Activated T-cell treated with anti-CD3 and anti-CD28 coated beads, Interleukin-2, amount 50 U/mL, for 4 hours (primary cell): Measurements from ENCODE around the gene EIF4G3. TPM values are rescaled to one million over a fixed set of nuclear protein-coding genes. Genes with fewer than 3 reads are reported as not detected.
A peak's percentile ranks its signal among the peaks of the same experiment; 100 is the strongest.

Source experiments
- ATAC-seq, 2 donors: fragments of 200-7000 bp; cut with Tn5 transposase; one replicate each; pipeline ENCODE4 v1.10.0; 2021
- DNase-seq: peaks from one replicate; pipeline ENCODE4 v3.0.0-alpha.2; 2020
- H3K27me3 Mint-ChIP-seq: one replicate; pipeline ENCODE4 v1.8.0; 2021; ENCODE audit warnings: low read depth, mixed read lengths
- H3K36me3 Mint-ChIP-seq: one replicate; pipeline ENCODE4 v1.8.0; 2022; ENCODE audit warnings: mixed read lengths; ENCODE audit not compliant: insufficient read depth
- H3K4me1 Mint-ChIP-seq: one replicate; pipeline ENCODE4 v1.8.0; 2021; ENCODE audit warnings: low read depth, mixed read lengths
- H3K4me3 Mint-ChIP-seq: one replicate; pipeline ENCODE4 v1.8.0; 2021; ENCODE audit warnings: mild to moderate bottlenecking, moderate library complexity, mixed read lengths
- H3K9me3 Mint-ChIP-seq: one replicate; pipeline ENCODE4 v1.8.0; 2021; ENCODE audit warnings: mixed read lengths
- total RNA-seq, 3 donors: library from RNA; stranded (reverse); gene quantifications; one replicate each; pipeline ENCODE4 v1.2.1, GENCODE V29; 2021

Gene EIF4G3
- total RNA-seq, 3 donors from 2014 or later: 43.5 to 48.5 (median 46.1) TPM

DNA sequence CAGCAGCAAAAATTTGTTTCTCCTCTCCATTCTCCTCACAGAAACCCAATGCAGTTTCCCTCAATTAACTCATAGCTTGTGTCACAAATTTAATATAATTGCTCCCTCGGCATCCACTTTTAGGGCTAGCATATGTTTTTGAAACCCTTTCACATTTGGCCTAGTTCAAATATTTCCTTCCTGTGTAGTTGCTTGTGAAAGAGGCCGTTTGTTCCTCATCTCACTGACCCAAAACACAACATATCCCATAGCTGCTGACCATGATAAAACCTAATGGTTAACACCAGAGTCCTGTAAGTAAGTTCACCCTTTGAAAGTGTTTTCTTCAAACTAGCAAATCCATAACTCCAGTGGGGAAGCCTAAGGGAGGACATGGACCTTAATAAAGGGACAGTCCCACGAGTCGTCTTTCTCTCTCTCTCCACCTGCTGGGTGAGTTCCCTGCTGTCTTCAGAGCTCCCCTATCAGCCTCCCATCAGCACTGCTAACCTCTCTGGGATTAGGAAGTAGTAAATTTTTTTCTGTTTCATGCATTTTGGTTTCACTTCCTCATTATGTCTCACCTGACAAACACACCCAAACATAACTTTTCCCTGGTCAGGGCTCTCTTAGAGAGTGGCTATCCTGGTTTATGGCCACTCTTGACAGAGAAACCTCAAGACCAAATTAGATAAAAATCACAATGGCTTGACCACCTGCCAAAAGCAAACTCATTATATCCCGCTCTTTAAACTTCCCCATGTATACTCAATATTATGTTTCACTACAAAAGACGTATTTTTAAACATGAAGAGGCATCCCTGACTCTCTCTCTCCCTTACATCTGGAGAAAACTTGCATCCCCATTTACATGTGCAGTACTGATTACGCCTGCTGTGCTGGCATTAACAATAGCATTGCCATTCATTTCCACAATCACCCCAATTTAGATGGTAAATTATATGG is 211.9 kb downstream of the EIF4G3 start:
- no peaks in the 10 kb centered on the region for H3K9me3 Mint-ChIP-seq
- no peak for DNase-seq
- H3K27me3 Mint-ChIP-seq: no peaks in the 10 kb centered on the region
- H3K36me3 Mint-ChIP-seq: peaks cover 25% of the 10 kb centered on the region
- no peak overlapping the region for H3K4me3 Mint-ChIP-seq
- H3K4me1 Mint-ChIP-seq: peaks cover 10% of the 10 kb centered on the region
- no peak for ATAC-seq

DNA sequence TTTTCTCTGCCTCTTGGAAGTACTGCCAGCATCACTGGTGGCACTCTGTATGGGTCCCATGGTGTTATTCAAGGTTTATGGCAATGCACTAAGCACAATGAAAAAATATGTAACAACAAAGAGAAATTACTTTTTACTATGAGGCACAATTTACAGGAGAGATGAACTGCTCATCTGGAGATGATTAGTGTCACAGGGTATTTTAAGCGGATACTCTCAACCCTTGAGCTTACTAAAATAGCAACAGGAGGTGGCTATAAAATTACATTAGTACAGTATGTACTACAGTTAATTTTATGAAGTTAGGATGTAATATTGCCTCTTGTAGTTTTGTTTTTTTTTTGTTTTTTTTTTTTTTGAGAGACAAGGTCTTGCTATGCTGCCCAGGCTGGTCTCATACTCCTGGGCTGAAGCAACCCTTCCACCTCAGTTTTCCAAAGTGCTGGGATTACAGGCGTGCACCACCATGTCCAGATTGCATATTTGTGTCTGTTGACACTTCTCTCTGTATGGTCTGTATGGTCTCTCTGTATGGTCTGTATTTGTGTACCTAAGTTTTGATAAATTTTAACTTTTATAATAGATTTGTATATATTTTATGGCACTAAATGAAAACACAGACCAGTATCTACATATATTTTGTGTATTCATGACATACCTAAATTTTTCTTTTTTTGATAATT is 214.0 kb downstream of the EIF4G3 start:
- H3K4me3 Mint-ChIP-seq: no peak overlapping the region
- peaks cover 27% of the 10 kb centered on the region for H3K36me3 Mint-ChIP-seq
- no peak for DNase-seq
- ATAC-seq: no peak
- peaks cover 10% of the 10 kb centered on the region for H3K4me1 Mint-ChIP-seq
- H3K9me3 Mint-ChIP-seq: no peaks in the 10 kb centered on the region
- H3K27me3 Mint-ChIP-seq: no peaks in the 10 kb centered on the region

DNA sequence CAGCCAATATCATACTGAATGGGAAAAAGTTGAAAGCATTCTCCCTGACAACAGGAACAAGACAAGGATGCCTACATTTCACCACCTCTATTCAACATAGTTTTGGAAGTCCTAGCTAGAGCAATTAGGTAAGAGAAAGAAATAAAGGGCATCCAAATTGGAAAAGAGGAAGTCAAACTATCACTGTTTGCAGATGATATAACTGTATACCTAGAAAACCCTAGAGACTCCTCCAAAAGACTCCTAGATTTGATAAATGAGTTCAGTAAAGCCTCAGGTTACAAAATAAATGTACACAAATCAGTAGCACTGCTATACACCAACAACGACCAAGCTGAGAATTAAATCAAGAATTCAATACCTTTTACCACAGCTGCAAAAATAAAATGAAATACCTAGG is 218.3 kb downstream of the EIF4G3 start:
- no peak overlapping the region for H3K4me3 Mint-ChIP-seq
- H3K36me3 Mint-ChIP-seq: peaks cover 26% of the 10 kb centered on the region
- DNase-seq: no peak
- no peaks in the 10 kb centered on the region for H3K9me3 Mint-ChIP-seq
- no peak for ATAC-seq
- peaks cover 2% of the 10 kb centered on the region for H3K4me1 Mint-ChIP-seq
- no peaks in the 10 kb centered on the region for H3K27me3 Mint-ChIP-seq

DNA sequence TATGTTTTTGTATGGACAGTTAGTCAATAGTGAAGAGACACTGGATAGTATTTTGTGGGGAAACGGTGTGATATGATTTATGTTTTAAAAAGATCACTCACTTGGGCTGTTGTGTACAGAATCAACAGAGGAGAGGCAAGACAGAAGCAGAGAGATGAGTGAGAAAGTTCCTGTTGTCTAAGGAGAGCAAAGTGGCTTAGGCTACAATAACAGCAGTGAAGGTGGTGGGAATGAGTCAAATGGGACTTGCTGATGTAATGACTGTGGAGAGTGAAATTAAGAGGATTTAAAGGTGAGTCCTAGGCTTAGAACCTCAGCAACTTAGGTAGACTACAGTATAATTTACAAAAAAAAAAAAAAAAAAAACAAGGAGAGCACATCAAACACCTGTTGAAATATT is 220.4 kb downstream of the EIF4G3 start:
- no peak overlapping the region for H3K4me3 Mint-ChIP-seq
- no peaks in the 10 kb centered on the region for H3K27me3 Mint-ChIP-seq
- DNase-seq (no peak), ATAC-seq (no peak)
- no peaks in the 10 kb centered on the region for H3K9me3 Mint-ChIP-seq
- peaks cover 2% of the 10 kb centered on the region for H3K4me1 Mint-ChIP-seq
- H3K36me3 Mint-ChIP-seq: peaks cover 21% of the 10 kb centered on the region

DNA sequence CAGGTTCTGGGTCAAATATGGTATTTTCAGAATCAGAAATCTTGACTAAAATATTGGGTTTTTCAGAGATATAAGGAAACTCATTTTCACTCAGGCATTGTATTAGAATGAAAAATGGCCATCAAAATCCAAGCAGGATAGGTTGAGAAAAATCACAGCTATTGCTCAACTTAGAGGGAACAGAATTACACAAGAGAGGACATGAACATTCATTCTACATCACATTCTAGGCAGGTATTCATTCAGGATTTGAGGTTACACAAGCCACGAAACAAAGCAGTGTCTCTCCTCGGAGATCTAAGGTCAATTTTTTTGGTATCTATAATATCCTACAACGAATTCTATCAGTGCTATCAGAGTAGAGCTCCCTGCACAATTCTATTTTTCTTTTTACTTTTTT is 226.0 kb downstream of the EIF4G3 start:
- Mint-ChIP-seq H3K4me1 (peaks cover 2% of the 10 kb centered on the region), H3K27me3 (no peaks in the 10 kb centered on the region), H3K4me3 (no peak overlapping the region), H3K36me3 (peaks cover 20% of the 10 kb centered on the region), H3K9me3 (no peaks in the 10 kb centered on the region)
- no peak for DNase-seq
- ATAC-seq: no peak

DNA sequence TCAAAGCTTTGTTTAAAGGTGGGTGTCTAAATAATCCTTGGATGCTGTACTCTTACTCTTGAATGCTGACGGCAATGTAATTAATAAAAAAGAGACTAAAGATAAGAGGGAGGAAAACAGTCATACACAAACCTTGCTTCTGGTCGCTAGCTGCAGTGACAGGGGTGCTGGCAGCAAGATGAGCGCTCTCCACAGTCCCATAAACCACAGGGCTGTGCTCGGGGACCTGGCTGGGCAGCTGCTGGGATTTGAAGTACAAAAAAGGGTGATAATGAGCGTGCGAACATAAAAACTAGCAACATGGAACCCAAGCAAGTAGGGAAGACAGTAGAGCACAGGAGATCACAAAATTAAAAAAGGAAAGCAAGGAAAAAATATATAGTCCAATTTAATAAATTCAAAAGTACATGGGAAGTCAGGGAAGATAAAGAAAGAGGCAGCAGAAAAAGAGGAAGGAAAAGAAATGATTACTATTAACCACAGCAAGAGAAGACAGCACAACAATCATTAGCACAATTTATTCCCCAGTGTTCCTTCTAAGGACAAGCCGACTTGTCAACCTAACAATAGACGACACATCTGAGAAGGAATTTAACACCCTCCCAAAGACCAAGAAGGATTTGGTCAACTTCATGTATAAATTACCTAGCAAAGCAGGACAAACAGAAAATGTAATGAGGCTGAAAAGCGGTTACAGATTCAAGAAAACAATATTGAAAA is 226.7 kb downstream of the EIF4G3 start:
- DNase-seq: no peak
- no peaks in the 10 kb centered on the region for H3K9me3 Mint-ChIP-seq
- ATAC-seq: no peak
- peaks cover 2% of the 10 kb centered on the region for H3K4me1 Mint-ChIP-seq
- no peak overlapping the region for H3K4me3 Mint-ChIP-seq
- no peaks in the 10 kb centered on the region for H3K27me3 Mint-ChIP-seq
- peaks cover 22% of the 10 kb centered on the region for H3K36me3 Mint-ChIP-seq

DNA sequence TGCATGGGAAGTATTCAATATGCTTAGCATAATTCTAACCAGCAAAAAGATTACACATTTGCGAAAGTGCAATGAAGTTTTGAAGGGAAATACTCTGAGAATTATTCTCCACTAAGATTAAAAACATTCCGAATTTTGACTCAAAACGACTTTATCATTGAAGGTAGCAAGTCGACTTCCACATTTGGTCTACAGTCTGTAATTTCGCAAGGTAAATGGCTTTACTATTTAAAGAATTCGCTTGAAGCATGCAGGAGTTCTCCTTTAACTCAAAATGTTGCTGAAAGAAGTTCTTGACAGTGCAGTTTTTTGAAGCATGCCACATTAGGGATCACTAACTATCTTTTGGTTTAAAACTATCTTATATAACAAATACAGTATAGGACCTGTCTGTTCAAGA is 228.6 kb downstream of the EIF4G3 start:
- H3K27me3 Mint-ChIP-seq: no peaks in the 10 kb centered on the region
- no peaks in the 10 kb centered on the region for H3K4me1 Mint-ChIP-seq
- ATAC-seq (no peak), DNase-seq (no peak)
- no peaks in the 10 kb centered on the region for H3K9me3 Mint-ChIP-seq
- H3K4me3 Mint-ChIP-seq: no peak overlapping the region
- peaks cover 16% of the 10 kb centered on the region for H3K36me3 Mint-ChIP-seq

DNA sequence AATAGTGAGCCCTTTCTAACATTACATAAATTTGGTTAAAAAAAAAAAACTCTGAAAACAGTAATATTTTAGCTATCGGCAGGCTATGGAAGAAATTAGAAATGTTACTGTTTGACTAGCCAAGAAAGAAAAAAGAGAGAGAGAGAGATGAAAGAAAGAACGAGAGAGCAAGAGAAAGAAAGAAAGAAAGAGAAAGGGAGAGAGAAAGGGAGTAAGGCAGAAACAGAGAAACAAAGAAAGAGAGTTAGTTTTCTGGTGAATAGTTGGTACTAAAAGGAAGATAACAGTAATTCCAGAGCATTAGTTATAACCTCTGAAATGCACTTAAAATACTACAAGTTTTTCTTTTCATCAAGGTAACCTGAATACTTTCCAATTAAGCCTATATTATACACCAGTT is 229.3 kb downstream of the EIF4G3 start:
- Mint-ChIP-seq H3K27me3 (no peaks in the 10 kb centered on the region), H3K4me1 (no peaks in the 10 kb centered on the region), H3K36me3 (peaks cover 16% of the 10 kb centered on the region), H3K9me3 (no peaks in the 10 kb centered on the region), H3K4me3 (no peak overlapping the region)
- no peak for DNase-seq
- no peak for ATAC-seq

DNA sequence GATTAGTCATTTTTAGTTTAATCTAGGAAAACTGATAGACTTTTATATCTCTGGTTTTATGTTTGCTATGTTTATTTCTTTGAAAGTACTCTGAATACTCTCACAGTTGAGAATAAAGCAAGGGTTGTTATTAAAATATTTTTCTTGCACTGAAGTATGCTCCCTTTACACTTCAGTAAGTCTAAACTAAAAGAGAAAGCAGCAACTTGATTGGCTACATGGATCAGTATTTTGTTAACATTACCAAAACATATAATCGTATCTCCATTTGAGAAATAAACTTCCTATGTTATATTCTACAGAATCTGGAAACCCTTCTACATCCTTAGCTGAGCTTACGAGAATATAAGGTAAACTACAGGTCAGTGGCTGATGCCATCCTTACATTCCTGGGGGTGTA is 240.1 kb downstream of the EIF4G3 start:
- ATAC-seq: no peak

DNA sequence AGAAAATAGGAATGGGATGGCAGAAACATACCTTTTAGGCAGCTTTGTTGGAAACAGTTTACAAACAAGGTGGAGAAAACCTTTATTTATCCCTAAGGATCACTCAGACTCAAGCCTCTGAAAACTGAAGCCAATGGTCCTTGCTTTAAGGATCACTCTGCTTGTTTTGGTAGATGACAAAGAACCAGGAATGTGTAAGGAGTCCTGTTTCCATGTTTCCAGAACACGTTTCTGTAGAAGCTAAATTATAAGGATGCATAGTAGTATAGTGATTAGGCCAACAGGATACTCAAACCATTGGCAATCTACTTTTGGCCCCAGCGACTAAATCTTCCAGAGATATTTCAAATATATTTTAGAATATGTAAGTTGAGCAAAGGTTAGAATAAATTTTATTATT is 240.5 kb downstream of the EIF4G3 start:
- peaks cover 21% of the 10 kb centered on the region for H3K36me3 Mint-ChIP-seq
- no peaks in the 10 kb centered on the region for H3K9me3 Mint-ChIP-seq
- DNase-seq (no peak), ATAC-seq (no peak)
- no peaks in the 10 kb centered on the region for H3K27me3 Mint-ChIP-seq
- H3K4me1 Mint-ChIP-seq: peaks cover 31% of the 10 kb centered on the region
- H3K4me3 Mint-ChIP-seq: no peak overlapping the region

More for the DNA sequence above, 240.1 kb downstream of the EIF4G3 start:
- no peak for DNase-seq
- Mint-ChIP-seq H3K4me1 (peaks cover 28% of the 10 kb centered on the region), H3K36me3 (peaks cover 24% of the 10 kb centered on the region), H3K27me3 (no peaks in the 10 kb centered on the region), H3K9me3 (no peaks in the 10 kb centered on the region), H3K4me3 (no peak overlapping the region)

DNA sequence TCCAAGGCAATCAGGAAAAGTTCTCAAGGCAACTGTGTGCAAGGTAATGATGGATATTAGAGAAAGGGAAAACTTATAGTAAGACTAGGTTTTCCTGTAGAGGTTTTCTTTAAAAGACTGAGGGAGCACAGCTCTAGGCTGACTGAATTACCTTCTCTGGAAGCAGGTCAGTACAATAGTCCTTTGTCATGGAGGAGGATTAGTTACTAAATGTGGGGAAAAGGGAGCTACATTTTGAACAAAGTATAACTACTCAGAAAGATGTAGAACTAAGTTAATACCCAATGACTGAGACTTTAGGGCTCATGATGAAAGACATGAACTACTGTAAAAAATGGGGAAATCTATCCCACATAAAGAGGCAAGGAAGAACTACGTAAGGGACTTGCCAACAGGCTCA is 241.0 kb downstream of the EIF4G3 start:
- Mint-ChIP-seq H3K9me3 (no peaks in the 10 kb centered on the region), H3K27me3 (no peaks in the 10 kb centered on the region), H3K4me1 (peaks cover 35% of the 10 kb centered on the region), H3K4me3 (no peak overlapping the region), H3K36me3 (peaks cover 21% of the 10 kb centered on the region)
- no peak for DNase-seq
- ATAC-seq: no peak

DNA sequence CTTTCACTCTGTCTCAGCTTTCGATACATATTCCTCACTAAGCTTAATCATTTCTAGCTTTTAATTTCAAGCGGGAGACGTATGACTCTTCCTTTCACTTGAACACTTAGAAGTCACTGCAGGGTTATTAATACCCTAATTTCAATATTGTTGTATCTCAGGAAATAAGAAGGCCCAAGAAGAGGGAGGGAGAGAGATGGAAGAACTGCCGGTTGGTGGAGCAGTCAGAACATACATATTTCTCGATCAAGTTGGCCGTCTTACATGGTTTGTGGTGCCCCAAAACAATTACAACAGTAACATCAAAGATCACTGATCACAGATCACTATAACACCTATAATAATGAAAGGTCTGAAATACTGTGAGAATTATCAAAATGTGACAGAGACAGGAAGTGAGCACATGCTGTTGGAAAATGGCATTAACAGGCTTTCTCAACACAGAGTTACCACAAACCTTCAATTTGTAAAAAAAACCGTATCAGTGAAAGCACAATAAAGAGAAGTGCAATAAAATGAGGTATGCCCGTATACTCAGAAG is 244.2 kb downstream of the EIF4G3 start:
- Mint-ChIP-seq H3K4me1 (peaks cover 35% of the 10 kb centered on the region), H3K27me3 (no peaks in the 10 kb centered on the region), H3K4me3 (no peak overlapping the region), H3K36me3 (peaks cover 25% of the 10 kb centered on the region), H3K9me3 (no peaks in the 10 kb centered on the region)
- peak; percentile 84 for ATAC-seq
- no peak for DNase-seq

DNA sequence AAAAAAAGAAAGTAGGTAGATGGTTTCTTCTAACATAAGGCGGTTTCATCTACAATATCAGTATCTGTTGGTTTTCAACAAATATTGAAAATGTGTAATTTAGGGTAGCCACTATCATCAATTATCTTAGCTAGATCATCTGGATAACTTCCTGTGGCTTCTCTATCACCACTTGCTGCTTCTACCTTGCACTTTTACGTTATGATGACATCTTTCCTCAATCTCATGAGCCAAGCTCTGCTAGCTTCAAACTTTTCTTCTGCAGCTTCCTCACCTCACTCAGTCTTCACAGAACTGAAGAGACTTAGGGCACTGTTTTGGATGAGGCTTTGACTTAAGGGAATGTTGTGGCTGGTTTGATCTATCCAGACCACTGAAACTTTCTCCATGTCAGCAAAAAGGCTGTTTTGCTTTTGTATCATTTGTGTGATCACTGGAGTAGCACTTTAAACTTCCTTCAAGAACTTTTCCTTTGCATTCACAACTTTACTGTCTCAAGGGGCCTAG is 244.7 kb downstream of the EIF4G3 start:
- peak; percentile 34 to 39 for ATAC-seq
- no peak for DNase-seq
- Mint-ChIP-seq H3K27me3 (no peaks in the 10 kb centered on the region), H3K4me3 (peak overlapping the region; percentile 13), H3K4me1 (peaks cover 35% of the 10 kb centered on the region), H3K9me3 (no peaks in the 10 kb centered on the region), H3K36me3 (peaks cover 26% of the 10 kb centered on the region)

DNA sequence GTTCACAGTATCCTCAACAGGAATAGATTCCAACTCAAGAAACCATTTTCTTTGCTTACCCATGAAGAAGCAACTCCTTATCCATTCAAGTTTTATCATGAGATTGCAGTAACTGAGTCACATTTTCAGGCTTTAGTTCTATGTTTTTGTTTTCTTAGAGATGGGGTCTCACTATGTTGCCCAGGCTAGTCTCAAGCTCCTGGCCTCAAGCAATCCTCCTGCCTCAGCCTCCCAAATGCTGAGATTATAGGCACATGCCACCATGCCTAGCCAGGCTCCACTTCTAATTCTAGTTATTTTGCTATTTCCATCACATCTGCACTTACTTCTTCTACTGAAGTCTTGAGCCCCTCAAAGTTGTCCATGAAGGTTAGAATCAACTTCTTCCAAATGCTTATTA is 246.3 kb downstream of the EIF4G3 start:
- H3K4me3 Mint-ChIP-seq: no peak overlapping the region
- ATAC-seq (no peak), DNase-seq (no peak)
- no peaks in the 10 kb centered on the region for H3K9me3 Mint-ChIP-seq
- H3K27me3 Mint-ChIP-seq: no peaks in the 10 kb centered on the region
- peaks cover 26% of the 10 kb centered on the region for H3K36me3 Mint-ChIP-seq
- peaks cover 35% of the 10 kb centered on the region for H3K4me1 Mint-ChIP-seq
